Ovary (tissue), 9 donors: Measurements from ENCODE around the gene CAMTA1. TPM values are rescaled to one million over a fixed set of nuclear protein-coding genes. Genes with fewer than 3 reads are reported as not detected.

Experiments
- DNase-seq, 5 donors: peaks; one replicate each; pipeline ENCODE4 v3.0.0-alpha.2; 2019 to 2020
- H3K27ac ChIP-seq, 2 donors: fragments of 200-600 bp; one replicate each; pipeline versions ENCODE4 v1.5.1 to v1.8.0; 2019 to 2022
- H3K27me3 ChIP-seq: fragments of 200-600 bp; one replicate; pipeline ENCODE4 v1.8.0; 2022
- H3K36me3 ChIP-seq: fragments of 200-600 bp; sonication (generic); one replicate; pipeline ENCODE4 v1.5.1; 2019
- H3K4me1 ChIP-seq: one replicate; pipeline ENCODE4 v1.8.1; 2013; ENCODE audit warnings: mild to moderate bottlenecking, moderate library complexity; ENCODE audit not compliant: insufficient read depth
- H3K4me3 ChIP-seq: fragments of 200-600 bp; sonication (generic); one replicate; pipeline ENCODE4 v1.5.1; 2017
- H3K9me3 ChIP-seq, 2 donors: fragments of 200-600 bp in 1 of 2; sonication (generic) in 1 of 2; one replicate each; pipeline versions ENCODE4 v1.5.1 to v1.8.1; 2013 to 2019; ENCODE audit warnings: mild to moderate bottlenecking in 1 of 2, moderate library complexity in 1 of 2
- CTCF ChIP-seq, 3 donors: fragments of 450-650 bp in 2 of 3; fragments of 200-600 bp in 1 of 3; IDR thresholded peaks; one replicate each; pipeline versions ENCODE4 v1.5.1 to v1.8.0; 2016 to 2022; ENCODE audit warnings: antibody characterized with exemption in 3 of 3, mild to moderate bottlenecking in 1 of 3
- EP300 ChIP-seq: sonication (generic); formaldehyde crosslinking; IDR thresholded peaks from one replicate; pipeline ENCODE4 v1.6.1; 2017; ENCODE audit warnings: antibody characterized with exemption
- POLR2A ChIP-seq: fragments of 450-650 bp; IDR thresholded peaks from one replicate; pipeline ENCODE4 v1.6.1; 2017; ENCODE audit warnings: antibody characterized with exemption, mild to moderate bottlenecking, moderate library complexity
- WGBS, 3 donors: extraction: QIAGEN DNeasy Blood & Tissue Kit in 1 of 3; methylation state at CpG; one replicate each; pipeline versions ENCODE4 v1.1.5 to v1.1.7; 2013 to 2017; 5-methylcytosine and 5-hydroxymethylcytosine counted together
- intact Hi-C, 4 donors: fragments of 100-400 bp; cut with DNase I; formaldehyde crosslinking; loops; one replicate each; pipeline versions ENCODE4 v1.11.0 to v1.15.1; 2022 to 2023
- polyA plus RNA-seq, 2 donors: library from polyadenylated mRNA; stranded (reverse); fragments of 200-250 nt in 1 of 2; fragments of 350-450 nt in 1 of 2; fragmentation: Illumina TruSeq in 1 of 2; extraction: RNeasy Lipid Tissue Mini Kit (QIAGEN cat#74804) in 1 of 2; gene quantifications; one replicate each; pipeline ENCODE4 v1.2.3, GENCODE V29; 2013 to 2014
- total RNA-seq, 7 donors: library from RNA; depleted of rRNA in 2 of 7; stranded (reverse); fragments of >200 nt in 2 of 7; fragmentation: NEBNext Ultra II Directional in 3 of 7; extraction: Animal tissue kit (Norgen Biotek cat#: 25700) in 3 of 7; gene quantifications; one replicate each; pipeline versions ENCODE4 v1.1.0 to v1.2.4, GENCODE V29; 2016 to 2023
- donor health status: DM: no; HTN: no; CAD: no; lungs with moderate emphysema.
- donor health status: DM: no; HTN: no; CAD: no.
- donor health status: Bipolar disorder and iron deficiency.
- donor health status: DM: yes; HTN: yes; CAD: no.
- donor health status: DM: no; HTN: no; CAD: no.
- donor health status: DM: yes; HTN: yes; CAD: no.

CAMTA1 gene
- total and polyA plus RNA-seq, 9 donors = 51.1 to 150 (median 67.4) TPM

GRCh38 chr1:6996371-6996770 lies 211.1 kb downstream of the CAMTA1 start:
- TF ChIP-seq CTCF (IDR thresholded peaks at IDR 0.05) (no peak), EP300 (no peak), POLR2A (no peak)
- Histone ChIP-seq H3K36me3 (no peaks in the 10 kb centered on the region), H3K4me1 (peaks cover 1% of the 10 kb centered on the region), H3K27ac (no peak overlapping the region), H3K9me3 (no peaks in the 10 kb centered on the region), H3K27me3 (no peaks in the 10 kb centered on the region), H3K4me3 (no peak overlapping the region)
- DNase-seq = no peak
- intact Hi-C loops = no loop called here

GRCh38 chr1:6996866-6997265 lies 211.6 kb downstream of the CAMTA1 start:
- no peak for DNase-seq
- H3K4me3 ChIP-seq = no peak overlapping the region
- no peaks in the 10 kb centered on the region for H3K27me3 ChIP-seq
- intact Hi-C loops = no loop called here
- no peak for TF ChIP-seq EP300
- TF ChIP-seq POLR2A = no peak
- TF ChIP-seq CTCF (IDR thresholded peaks at IDR 0.05) = no peak
- no peak overlapping the region for H3K27ac ChIP-seq
- no peaks in the 10 kb centered on the region for H3K36me3 ChIP-seq
- H3K9me3 ChIP-seq = no peaks in the 10 kb centered on the region
- H3K4me1 ChIP-seq = peaks cover 1% of the 10 kb centered on the region
- WGBS, 3 donors = 85 to 89% (median 86%) methylated on average over 10 of the region's 10 CpGs

- no peak for DNase-seq
- Histone ChIP-seq H3K36me3 (no peaks in the 10 kb centered on the region), H3K4me3 (no peak overlapping the region), H3K27ac (no peak overlapping the region), H3K4me1 (peaks cover 1% of the 10 kb centered on the region), H3K27me3 (no peaks in the 10 kb centered on the region), H3K9me3 (no peaks in the 10 kb centered on the region)
- WGBS, 3 donors = 72 to 75% (median 73%) methylated on average over 10 of the region's 10 CpGs
- TF ChIP-seq EP300 (no peak), POLR2A (no peak), CTCF (IDR thresholded peaks at IDR 0.05) (no peak)
- intact Hi-C loops = no loop called here
Observed at GRCh38 chr1:6998267-6998666, 213.0 kb downstream of the CAMTA1 start.

- Histone ChIP-seq H3K27ac (no peak overlapping the region), H3K4me1 (peaks cover 1% of the 10 kb centered on the region), H3K9me3 (no peaks in the 10 kb centered on the region), H3K27me3 (no peaks in the 10 kb centered on the region), H3K36me3 (no peaks in the 10 kb centered on the region), H3K4me3 (no peak overlapping the region)
- intact Hi-C loops = no loop called here
- no peak for DNase-seq
- 86 to 92% (median 91%) methylated on average over 6 of the region's 6 CpGs for WGBS, 3 donors
- no peak for TF ChIP-seq EP300
- TF ChIP-seq POLR2A = no peak
- no peak for TF ChIP-seq CTCF (IDR thresholded peaks at IDR 0.05)
Observed at GRCh38 chr1:6999826-7000225, 214.6 kb downstream of the CAMTA1 start.

- 89 to 94% (median 90%) methylated on average over 3 of the region's 3 CpGs for WGBS, 3 donors
- no peak for TF ChIP-seq EP300
- no peak for TF ChIP-seq POLR2A
- intact Hi-C loops = no loop called here
Observed at GRCh38 chr1:7000720-7001119, 215.5 kb downstream of the CAMTA1 start.

More at GRCh38 chr1:7000720-7001119, 215.5 kb downstream of the CAMTA1 start:
- Histone ChIP-seq H3K36me3 (no peaks in the 10 kb centered on the region), H3K9me3 (no peaks in the 10 kb centered on the region), H3K4me1 (peaks cover 1% of the 10 kb centered on the region), H3K27ac (no peak overlapping the region), H3K27me3 (no peaks in the 10 kb centered on the region), H3K4me3 (no peak overlapping the region)
- no peak for DNase-seq
